Calu3 (cell line): ENCODE measurements around the gene DDB1. TPM values are rescaled to one million over a fixed set of nuclear protein-coding genes. Genes with fewer than 3 reads are reported as not detected.

Experiments
- BruUV-seq: library from RNA; stranded (reverse); fragments of 400-500 nt; replicated peaks from 2 replicates; lab custom pipeline; 2021; lab: Mats Ljungman, UMichigan
- CTCF ChIA-PET: fragments of 300-600 bp; sonication (Branson Sonifier 250); formaldehyde crosslinking; loops from one replicate; lab custom pipeline; 2022; ENCODE audit warnings: antibody characterized with exemption; lab: Charles Lee
- DNase-seq: peaks from one replicate; pipeline ENCODE4 v3.0.0; 2022
- H3K27ac Mint-ChIP-seq: one replicate; pipeline ENCODE4 v1.8.0; 2022; ENCODE audit warnings: mixed read lengths; ENCODE audit not compliant: unreplicated experiment
- H3K27me3 Mint-ChIP-seq: one replicate; pipeline ENCODE4 v1.8.0; 2022; ENCODE audit warnings: mixed read lengths; ENCODE audit not compliant: unreplicated experiment
- H3K36me3 Mint-ChIP-seq: one replicate; pipeline ENCODE4 v1.8.0; 2022; ENCODE audit warnings: mild to moderate bottlenecking, moderate library complexity, mixed read lengths; ENCODE audit not compliant: insufficient read depth, unreplicated experiment
- H3K4me1 Mint-ChIP-seq: one replicate; pipeline ENCODE4 v1.8.0; 2022; ENCODE audit warnings: mild to moderate bottlenecking, low read depth, mixed read lengths; ENCODE audit not compliant: unreplicated experiment
- H3K4me3 Mint-ChIP-seq: one replicate; pipeline ENCODE4 v1.8.0; 2022; ENCODE audit warnings: mild to moderate bottlenecking, low read depth, moderate library complexity, mixed read lengths; ENCODE audit not compliant: unreplicated experiment
- H3K9me3 Mint-ChIP-seq: one replicate; pipeline ENCODE4 v1.8.0; 2022; ENCODE audit warnings: low read depth, mixed read lengths; ENCODE audit not compliant: unreplicated experiment
- intact Hi-C: fragments of 100-400 bp; cut with micrococcal nuclease; formaldehyde crosslinking; loops from one replicate; pipeline ENCODE4 v1.10.0; 2022; ENCODE audit not compliant: unreplicated experiment
- total RNA-seq: library from RNA; stranded (reverse); gene quantifications from 2 replicates; pipeline ENCODE4 v1.2.3, GENCODE V29; 2022
- TF ChIP-seq, protein P1 (sequence below): fragments of 200-600 bp; IDR thresholded peaks from one replicate; pipeline ENCODE4 v1.8.0; 2022; ENCODE audit warnings: antibody characterized with exemption; ENCODE audit not compliant: unreplicated experiment

DDB1 gene
- total RNA-seq, 1 experiment from 2014 or later = 193 TPM

DNA sequence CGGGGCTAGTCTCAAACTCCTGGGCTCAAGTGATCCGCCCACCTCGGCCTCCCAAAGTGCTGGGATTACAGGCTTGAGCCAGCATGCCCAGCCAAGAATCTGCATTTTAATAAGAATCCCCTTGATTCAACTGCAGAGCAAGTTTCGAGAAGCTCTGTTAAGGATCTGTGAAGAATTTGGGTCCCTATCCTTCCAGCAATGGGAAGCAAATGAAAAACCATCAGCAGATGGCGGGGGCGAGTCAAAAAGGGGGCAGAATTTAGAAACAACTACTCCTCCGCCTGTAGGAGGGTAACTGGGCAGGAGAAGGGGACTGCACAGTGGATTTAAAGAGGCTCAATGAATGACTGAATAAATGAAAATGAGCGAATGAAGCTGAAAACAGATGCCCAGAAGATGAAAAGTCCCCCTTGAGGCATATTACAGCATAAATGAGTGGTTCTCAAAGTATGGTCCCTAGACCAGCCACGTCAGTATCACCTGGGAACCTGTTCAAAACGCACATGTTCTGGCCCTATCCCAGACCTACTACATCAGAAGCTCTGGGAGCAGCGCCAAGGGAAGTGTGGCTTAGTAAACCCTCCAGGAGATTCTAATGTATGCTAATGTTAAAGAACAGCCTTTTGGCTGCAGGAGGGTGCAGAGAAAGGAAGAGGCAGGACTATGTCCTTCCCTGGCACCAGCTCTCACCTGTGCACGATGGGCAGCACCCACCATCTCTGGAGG, 52.8 kb downstream of the DDB1 start:
- Mint-ChIP-seq H3K4me1 (no peaks in the 10 kb centered on the region), H3K4me3 (no peak overlapping the region), H3K36me3 (no peaks in the 10 kb centered on the region), H3K27ac (no peak overlapping the region), H3K27me3 (peaks cover 66% of the 10 kb centered on the region), H3K9me3 (no peaks in the 10 kb centered on the region)
- no peak for DNase-seq
- CTCF ChIA-PET = interaction anchor here (0.7 kb wide), 1 partner anchor 420 kb away, joined by 3 read pairs; no protein-coding TSS in a partner anchor
- no TSS peak for BruUV-seq
- TF ChIP-seq, protein P1, sequence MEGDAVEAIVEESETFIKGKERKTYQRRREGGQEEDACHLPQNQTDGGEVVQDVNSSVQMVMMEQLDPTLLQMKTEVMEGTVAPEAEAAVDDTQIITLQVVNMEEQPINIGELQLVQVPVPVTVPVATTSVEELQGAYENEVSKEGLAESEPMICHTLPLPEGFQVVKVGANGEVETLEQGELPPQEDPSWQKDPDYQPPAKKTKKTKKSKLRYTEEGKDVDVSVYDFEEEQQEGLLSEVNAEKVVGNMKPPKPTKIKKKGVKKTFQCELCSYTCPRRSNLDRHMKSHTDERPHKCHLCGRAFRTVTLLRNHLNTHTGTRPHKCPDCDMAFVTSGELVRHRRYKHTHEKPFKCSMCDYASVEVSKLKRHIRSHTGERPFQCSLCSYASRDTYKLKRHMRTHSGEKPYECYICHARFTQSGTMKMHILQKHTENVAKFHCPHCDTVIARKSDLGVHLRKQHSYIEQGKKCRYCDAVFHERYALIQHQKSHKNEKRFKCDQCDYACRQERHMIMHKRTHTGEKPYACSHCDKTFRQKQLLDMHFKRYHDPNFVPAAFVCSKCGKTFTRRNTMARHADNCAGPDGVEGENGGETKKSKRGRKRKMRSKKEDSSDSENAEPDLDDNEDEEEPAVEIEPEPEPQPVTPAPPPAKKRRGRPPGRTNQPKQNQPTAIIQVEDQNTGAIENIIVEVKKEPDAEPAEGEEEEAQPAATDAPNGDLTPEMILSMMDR = no peak
- intact Hi-C loops = no loop called here

DNA sequence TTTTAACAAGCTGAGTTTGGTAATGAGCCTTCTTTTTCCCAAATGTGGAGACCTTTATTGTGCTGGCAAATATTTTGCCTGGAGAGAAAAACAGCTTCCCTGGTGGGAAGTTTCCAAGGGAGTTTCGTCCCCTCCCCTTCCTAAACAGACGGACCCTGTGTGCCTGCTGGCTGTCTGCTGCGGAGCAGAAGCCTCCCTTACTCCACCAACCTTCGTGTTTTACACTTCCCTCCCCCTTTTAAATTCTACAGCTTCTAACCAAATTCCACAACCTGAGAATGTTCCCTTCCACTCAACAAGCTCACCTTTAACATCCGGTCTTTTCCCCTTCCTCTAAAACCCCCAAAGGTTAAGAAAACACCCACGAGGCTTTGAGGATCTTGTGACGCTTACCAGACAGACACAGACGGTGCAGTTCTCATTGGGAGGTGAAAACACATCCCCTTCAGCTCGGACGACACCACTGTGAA, 54.9 kb downstream of the DDB1 start:
- no peaks in the 10 kb centered on the region for H3K9me3 Mint-ChIP-seq
- TF ChIP-seq, protein P1 = no peak
- H3K4me3 Mint-ChIP-seq = no peak overlapping the region
- no peak for DNase-seq
- no TSS peak for BruUV-seq
- H3K27me3 Mint-ChIP-seq = peaks cover 63% of the 10 kb centered on the region
- CTCF ChIA-PET = interaction anchor here (0.6 kb wide), 2 partner anchors 14 to 87 kb away, joined by 5 to 7 read pairs; no protein-coding TSS in a partner anchor
- intact Hi-C loops = no loop called here
- H3K4me1 Mint-ChIP-seq = no peaks in the 10 kb centered on the region
- no peak overlapping the region for H3K27ac Mint-ChIP-seq
- no peaks in the 10 kb centered on the region for H3K36me3 Mint-ChIP-seq

DNA sequence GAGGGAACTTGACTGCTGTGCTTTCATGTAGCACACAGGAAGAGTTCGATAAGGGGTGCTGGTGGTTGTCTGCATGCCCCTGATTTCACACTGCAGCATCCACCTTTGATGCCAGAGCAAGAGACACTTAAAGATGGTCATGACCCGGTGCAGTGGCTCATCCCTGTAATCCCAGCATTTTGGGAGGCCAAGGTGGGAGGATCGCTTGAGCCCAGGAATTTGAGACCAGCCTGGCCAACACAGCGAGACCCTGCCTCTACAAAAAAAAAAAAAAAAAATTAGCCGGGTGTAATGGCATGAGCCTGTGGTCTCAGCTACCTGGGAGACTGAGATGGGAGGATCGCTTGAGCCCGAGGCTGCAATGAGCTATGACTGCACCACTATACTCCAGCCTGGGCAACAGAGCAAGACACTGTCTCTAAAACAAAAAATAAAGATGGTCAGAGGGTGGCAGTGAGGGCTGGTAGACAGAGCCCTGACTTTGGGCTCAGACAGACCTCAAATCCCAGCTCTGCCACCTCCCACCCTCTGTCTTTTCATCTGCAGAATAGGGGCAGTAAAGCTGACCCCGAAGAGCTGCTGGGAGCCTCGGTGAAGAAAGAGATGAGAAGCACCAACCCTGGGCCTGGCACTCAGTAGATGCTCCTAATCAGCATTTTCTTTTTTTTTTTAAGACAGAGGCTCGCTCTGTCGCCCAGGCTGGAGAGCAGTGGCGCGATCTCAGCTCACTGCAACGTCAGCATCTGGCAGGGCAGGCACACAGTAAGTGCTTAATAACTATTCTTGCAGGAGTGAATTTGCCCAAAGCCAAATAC, 55.5 kb downstream of the DDB1 start:
- Mint-ChIP-seq H3K27ac (no peak overlapping the region), H3K4me3 (no peak overlapping the region), H3K4me1 (no peaks in the 10 kb centered on the region), H3K9me3 (no peaks in the 10 kb centered on the region), H3K27me3 (peaks cover 57% of the 10 kb centered on the region), H3K36me3 (no peaks in the 10 kb centered on the region)
- TF ChIP-seq, protein P1 = no peak
- DNase-seq = no peak
- CTCF ChIA-PET = interaction anchor here (0.6 kb wide), 1 partner anchor 14 kb away, joined by 5 read pairs; no protein-coding TSS in a partner anchor
- intact Hi-C loops = no loop called here
- BruUV-seq = no TSS peak

DNA sequence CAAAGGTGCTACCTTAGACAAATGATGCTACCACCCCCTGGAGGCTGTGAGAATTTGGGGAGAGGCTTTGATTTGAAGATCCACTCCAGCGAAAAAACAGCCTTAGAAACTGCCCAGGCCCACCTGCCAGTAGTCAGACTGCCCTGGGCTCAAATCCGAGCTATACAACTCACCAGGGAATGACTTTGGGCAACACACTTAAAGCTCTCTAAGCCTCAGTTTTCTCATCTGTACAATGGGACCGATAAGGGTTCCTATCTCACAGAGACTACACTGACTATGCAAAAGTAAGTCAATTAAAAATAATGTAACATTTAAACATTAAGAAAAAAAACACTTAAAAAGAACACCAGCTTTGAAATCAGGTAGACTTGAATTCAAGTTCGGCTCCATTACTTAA, 57.7 kb downstream of the DDB1 start:
- CTCF ChIA-PET = interaction anchor here (0.5 kb wide), 1 partner anchor 499 kb away, joined by 3 read pairs; no protein-coding TSS in a partner anchor
- no peak for DNase-seq
- intact Hi-C loops = no loop called here
- BruUV-seq = no TSS peak
- TF ChIP-seq, protein P1 = no peak
- no peak overlapping the region for H3K27ac Mint-ChIP-seq
- no peaks in the 10 kb centered on the region for H3K9me3 Mint-ChIP-seq
- no peaks in the 10 kb centered on the region for H3K4me1 Mint-ChIP-seq
- H3K36me3 Mint-ChIP-seq = no peaks in the 10 kb centered on the region
- peaks cover 42% of the 10 kb centered on the region for H3K27me3 Mint-ChIP-seq
- no peak overlapping the region for H3K4me3 Mint-ChIP-seq
